LoVo (cell line): ENCODE data around the gene NCKAP1.
A peak's percentile ranks its signal among the peaks of the same experiment; 100 is the strongest.

Experiments
- DNase-seq: peaks from one replicate; pipeline ENCODE4 v3.0.0-alpha.2; 2016; ENCODE audit warnings: low spot score

NCKAP1 gene

GRCh38 chr2:182951948-182952663 is 86.2 kb downstream of the NCKAP1 start:
- no peak for DNase-seq

- DNase-seq: no peak
These were observed 87.7 kb downstream of the NCKAP1 start for GRCh38 chr2:182950546-182950945.

GRCh38 chr2:182949572-182950189 is 88.6 kb downstream of the NCKAP1 start:
- peak; percentile 11 for DNase-seq

GRCh38 chr2:182949052-182949451 is 89.2 kb downstream of the NCKAP1 start:
- no peak for DNase-seq

- peak; percentile 28 for DNase-seq
These were observed 91.3 kb downstream of the NCKAP1 start for GRCh38 chr2:182946958-182947369.

- no peak for DNase-seq
These were observed 94.9 kb downstream of the NCKAP1 start for GRCh38 chr2:182943339-182943738.

GRCh38 chr2:182942756-182943155 is 95.5 kb downstream of the NCKAP1 start:
- no peak for DNase-seq

- no peak for DNase-seq
These were observed 96.3 kb downstream of the NCKAP1 start for GRCh38 chr2:182941919-182942318.

GRCh38 chr2:182941121-182941722 is 97.0 kb downstream of the NCKAP1 start:
- DNase-seq: no peak

- no peak for DNase-seq
These were observed 100.4 kb downstream of the NCKAP1 start for GRCh38 chr2:182937870-182938269.

GRCh38 chr2:182933629-182934028 is 104.6 kb downstream of the NCKAP1 start:
- DNase-seq: no peak

GRCh38 chr2:182929972-182930371 is 108.3 kb downstream of the NCKAP1 start:
- no peak for DNase-seq

GRCh38 chr2:182924306-182924705 is 114.0 kb downstream of the NCKAP1 start:
- no peak for DNase-seq

- DNase-seq: no peak
These were observed 117.0 kb downstream of the NCKAP1 start for GRCh38 chr2:182921234-182921633.

- DNase-seq: no peak
These were observed 117.6 kb downstream of the NCKAP1 start for GRCh38 chr2:182920631-182921056.

GRCh38 chr2:182920089-182920488 is 118.2 kb downstream of the NCKAP1 start:
- DNase-seq: no peak

GRCh38 chr2:182918961-182919652 is 119.2 kb downstream of the NCKAP1 start:
- no peak for DNase-seq

- DNase-seq: no peak
These were observed 120.3 kb downstream of the NCKAP1 start for GRCh38 chr2:182917924-182918323.

GRCh38 chr2:182916417-182916816 is 121.8 kb downstream of the NCKAP1 start:
- DNase-seq: no peak

- DNase-seq: no peak
These were observed 122.6 kb downstream of the NCKAP1 start for GRCh38 chr2:182915369-182916326.

GRCh38 chr2:182914852-182915251 is 123.4 kb downstream of the NCKAP1 start:
- DNase-seq: no peak

- no peak for DNase-seq
These were observed 125.2 kb downstream of the NCKAP1 start for GRCh38 chr2:182913064-182913463.
